WTC11 (cell line): ENCODE results near the gene CEP68. TPM values are rescaled to one million over a fixed set of nuclear protein-coding genes. Genes with fewer than 3 reads are reported as not detected.

ENCODE experiments used
- ATAC-seq: fragments of 200-7000 bp; cut with Tn5 transposase; 2 replicates; pipeline ENCODE4 v1.10.0; 2021; ENCODE audit warnings: mild to moderate bottlenecking, moderate library complexity
- CTCF ChIA-PET: fragments of 300-600 bp; sonication (Branson Sonifier 250); formaldehyde crosslinking; loops from one replicate; lab custom pipeline; 2021; ENCODE audit warnings: antibody characterized with exemption; lab: Charles Lee
- POLR2A ChIA-PET: fragments of 350-600 bp; sonication (Branson Sonifier 250); formaldehyde crosslinking; loops from one replicate; lab custom pipeline; 2021; ENCODE audit warnings: antibody characterized with exemption; lab: Charles Lee
- DNase-seq: peaks from one replicate; pipeline ENCODE4 v3.0.0; 2021; ENCODE audit warnings: low spot score
- H3K27ac Mint-ChIP-seq: 2 replicates; pipeline ENCODE4 v1.8.0; 2021; ENCODE audit warnings: mixed read lengths
- H3K27me3 Mint-ChIP-seq: 2 replicates; pipeline ENCODE4 v1.8.0; 2021; ENCODE audit warnings: low read depth, mild to moderate bottlenecking, moderate library complexity, mixed read lengths
- H3K36me3 Mint-ChIP-seq: 2 replicates; pipeline ENCODE4 v1.8.0; 2021; ENCODE audit warnings: mixed read lengths
- H3K4me1 Mint-ChIP-seq: 2 replicates; pipeline ENCODE4 v1.8.0; 2022; ENCODE audit warnings: mixed read lengths
- H3K4me3 Mint-ChIP-seq: 2 replicates; pipeline ENCODE4 v1.8.0; 2021; ENCODE audit warnings: mild to moderate bottlenecking, moderate library complexity, mixed read lengths
- H3K9me3 Mint-ChIP-seq: 2 replicates; pipeline ENCODE4 v1.8.0; 2021; ENCODE audit warnings: mixed read lengths
- CDX4 ChIP-seq: fragments of 250-450 bp; sonication (Bioruptor Pico); IDR thresholded peaks from 2 replicates; pipeline ENCODE4 v1.9.0; 2021; ENCODE audit warnings: moderate library complexity, mild to moderate bottlenecking, inconsistent platforms, borderline replicate concordance
- CREB1 ChIP-seq: sonication (generic); formaldehyde crosslinking; IDR thresholded peaks from 2 replicates; pipeline ENCODE4 v1.8.0; 2023; ENCODE audit warnings: mild to moderate bottlenecking, missing genetic modification reagents
- E2F1 ChIP-seq: sonication (generic); formaldehyde crosslinking; IDR thresholded peaks from 2 replicates; pipeline ENCODE4 v1.8.0; 2022; ENCODE audit warnings: mild to moderate bottlenecking, missing genetic modification reagents
- ERG ChIP-seq: fragments of 250-450 bp; sonication (Bioruptor Pico); IDR thresholded peaks from 2 replicates; pipeline ENCODE4 v1.8.0; 2021; ENCODE audit warnings: mild to moderate bottlenecking
- ESRRA ChIP-seq: sonication (generic); formaldehyde crosslinking; IDR thresholded peaks from 2 replicates; pipeline ENCODE4 v1.8.1; 2022; ENCODE audit warnings: mild to moderate bottlenecking, missing genetic modification reagents, borderline replicate concordance
- HMGA2 ChIP-seq: fragments of 250-450 bp; sonication (Bioruptor Pico); IDR thresholded peaks from 2 replicates; pipeline ENCODE4 v1.4.0; 2021; ENCODE audit warnings: mild to moderate bottlenecking, moderate library complexity
- HMGXB4 ChIP-seq: sonication (generic); formaldehyde crosslinking; IDR thresholded peaks from 2 replicates; pipeline ENCODE4 v1.8.1; 2023; ENCODE audit warnings: mild to moderate bottlenecking, moderate library complexity, missing genetic modification reagents
- KAT7 ChIP-seq: sonication (generic); formaldehyde crosslinking; IDR thresholded peaks from 2 replicates; pipeline ENCODE4 v1.8.1; 2023; ENCODE audit warnings: missing genetic modification reagents, mild to moderate bottlenecking, borderline replicate concordance
- NFYB ChIP-seq: sonication (generic); formaldehyde crosslinking; conservative IDR thresholded peaks from 2 replicates; pipeline ENCODE4 v1.8.0; 2022; ENCODE audit warnings: low read depth, missing genetic modification reagents
- PRDM15 ChIP-seq: sonication (generic); formaldehyde crosslinking; IDR thresholded peaks from 2 replicates; pipeline ENCODE4 v1.8.0; 2022; ENCODE audit warnings: missing genetic modification reagents
- RORB ChIP-seq: fragments of 250-450 bp; sonication (Bioruptor Pico); IDR thresholded peaks from 2 replicates; pipeline ENCODE4 v1.9.0; 2021; ENCODE audit warnings: mild to moderate bottlenecking
- TEAD1 ChIP-seq: sonication (generic); formaldehyde crosslinking; IDR thresholded peaks from 2 replicates; pipeline ENCODE4 v1.8.0; 2022; ENCODE audit warnings: mild to moderate bottlenecking, missing genetic modification reagents
- TEAD4 ChIP-seq: sonication (generic); formaldehyde crosslinking; IDR thresholded peaks from 2 replicates; pipeline ENCODE4 v1.8.0; 2022; ENCODE audit warnings: mild to moderate bottlenecking, missing genetic modification reagents
- ZBTB43 ChIP-seq: sonication (generic); formaldehyde crosslinking; IDR thresholded peaks from 2 replicates; pipeline ENCODE4 v1.8.1; 2023; ENCODE audit warnings: mild to moderate bottlenecking, missing genetic modification reagents
- ZNF138 ChIP-seq: sonication (generic); formaldehyde crosslinking; conservative IDR thresholded peaks from 2 replicates; pipeline ENCODE4 v1.8.1; 2022; ENCODE audit warnings: mild to moderate bottlenecking, moderate library complexity, missing genetic modification reagents
- ZNF423 ChIP-seq: fragments of 250-450 bp; sonication (Bioruptor Pico); IDR thresholded peaks from 2 replicates; pipeline ENCODE4 v2.1.2; 2022; ENCODE audit warnings: mild to moderate bottlenecking, moderate library complexity
- ZNF512 ChIP-seq: sonication (generic); formaldehyde crosslinking; IDR thresholded peaks from 2 replicates; pipeline ENCODE4 v1.8.1; 2022; ENCODE audit warnings: missing genetic modification reagents, borderline replicate concordance
- total RNA-seq: library from RNA; stranded (reverse); gene quantifications from 3 replicates; pipeline ENCODE4 v1.2.3, GENCODE V29; 2021

Gene CEP68
- total RNA-seq, 1 experiment from 2014 or later: 16.7 TPM

- TF ChIP-seq HMGXB4 (CRISPR knock-in tag): no peak
- TF ChIP-seq E2F1 (CRISPR knock-in tag): no peak
- TF ChIP-seq TEAD1 (CRISPR knock-in tag): no peak
- TF ChIP-seq ZNF423 (CRISPR knock-in tag): no peak
- no peak for TF ChIP-seq RORB (CRISPR knock-in tag)
- TF ChIP-seq ZNF138 (CRISPR knock-in tag): no peak
- no peak for TF ChIP-seq ZNF512 (CRISPR knock-in tag)
- TF ChIP-seq CREB1 (CRISPR knock-in tag): no peak
- TF ChIP-seq, all 79 proteins: peak for 0
Measured at GRCh38 chr2:65024149-65024829, 31.9 kb upstream of the CEP68 start (continued).

- H3K36me3 Mint-ChIP-seq: peaks cover 10% of the 10 kb centered on the region
- H3K4me3 Mint-ChIP-seq: no peak overlapping the region
- H3K4me1 Mint-ChIP-seq: peaks cover 2% of the 10 kb centered on the region
- H3K27ac Mint-ChIP-seq: no peak overlapping the region
- H3K27me3 Mint-ChIP-seq: no peaks in the 10 kb centered on the region
- CTCF ChIA-PET: no interaction called here
- DNase-seq: no peak
- ATAC-seq: no peak
- no peaks in the 10 kb centered on the region for H3K9me3 Mint-ChIP-seq
- POLR2A ChIA-PET: no interaction called here
- TF ChIP-seq ZNF512 (CRISPR knock-in tag): no peak
- no peak for TF ChIP-seq ESRRA (CRISPR knock-in tag)
- no peak for TF ChIP-seq HMGA2 (CRISPR knock-in tag)
- no peak for TF ChIP-seq ERG (CRISPR knock-in tag)
- no peak for TF ChIP-seq RORB (CRISPR knock-in tag)
- no peak for TF ChIP-seq ZNF138 (CRISPR knock-in tag)
- no peak for TF ChIP-seq CDX4 (CRISPR knock-in tag)
- no peak for TF ChIP-seq NFYB (CRISPR knock-in tag)
- no peak for TF ChIP-seq KAT7 (CRISPR knock-in tag)
- TF ChIP-seq TEAD4 (CRISPR knock-in tag): no peak
- no peak for TF ChIP-seq ZBTB43 (CRISPR knock-in tag)
- TF ChIP-seq PRDM15 (CRISPR knock-in tag): no peak
Measured at GRCh38 chr2:65025453-65026123, 30.6 kb upstream of the CEP68 start.
